Tibial nerve (tissue), 3 donors: Measurements from ENCODE around the gene CCDC7.
"Not testable (repeated sequence)": the region's sequence is repeated elsewhere in the genome, so short reads cannot be mapped to it uniquely, and the experiment has no call there.

Experiments
- CTCF ChIP-seq, 5 experiments: fragments of 200-600 bp in 3 of 5; fragments of 450-650 bp in 2 of 5; sonication (generic) in 3 of 5; IDR thresholded peaks; one replicate each; pipeline ENCODE4 v1.5.1; 2016 to 2019; ENCODE audit warnings: antibody characterized with exemption in 5 of 5, mild to moderate bottlenecking in 3 of 5, moderate library complexity in 2 of 5
- POLR2A ChIP-seq, 2 donors: fragments of 450-650 bp; IDR thresholded peaks; one replicate each; pipeline ENCODE4 v1.6.1; 2017; ENCODE audit warnings: antibody characterized with exemption in 2 of 2, mild to moderate bottlenecking in 2 of 2, moderate library complexity in 2 of 2

GRCh38 chr10:32399720-32400119 lies 46.2 kb upstream of the CCDC7 start:
- TF ChIP-seq CTCF, POLR2A (IDR thresholded peaks at IDR 0.05): not testable (repeated sequence)
